Cardiac fibroblast (primary cell): ENCODE results near the gene SAMD3.
"Not testable (repeated sequence)": the region's sequence is repeated elsewhere in the genome, so short reads cannot be mapped to it uniquely, and the experiment has no call there.

Experiments
- DNase-seq, 2 donors: peaks; one replicate each; pipeline versions ENCODE4 v3.0.0 to v3.0.0-alpha.2; 2010; ENCODE audit warnings: low read depth in 2 of 2
- H3K4me3 ChIP-seq, 2 donors: replicated peaks in 1 of 2; 1 replicate in 1 of 2; 2 replicates in 1 of 2; pipeline ENCODE4 v1.5.1; 2011; ENCODE audit warnings: low read depth in 2 of 2, low read length in 2 of 2, mild to moderate bottlenecking in 2 of 2, moderate library complexity in 1 of 2
- TF ChIP-seq, protein P1 (sequence below): IDR thresholded peaks from one replicate; pipeline ENCODE4 v1.5.1; 2011; ENCODE audit warnings: low read depth, mild to moderate bottlenecking, low read length, inconsistent platforms

SAMD3 gene

DNA sequence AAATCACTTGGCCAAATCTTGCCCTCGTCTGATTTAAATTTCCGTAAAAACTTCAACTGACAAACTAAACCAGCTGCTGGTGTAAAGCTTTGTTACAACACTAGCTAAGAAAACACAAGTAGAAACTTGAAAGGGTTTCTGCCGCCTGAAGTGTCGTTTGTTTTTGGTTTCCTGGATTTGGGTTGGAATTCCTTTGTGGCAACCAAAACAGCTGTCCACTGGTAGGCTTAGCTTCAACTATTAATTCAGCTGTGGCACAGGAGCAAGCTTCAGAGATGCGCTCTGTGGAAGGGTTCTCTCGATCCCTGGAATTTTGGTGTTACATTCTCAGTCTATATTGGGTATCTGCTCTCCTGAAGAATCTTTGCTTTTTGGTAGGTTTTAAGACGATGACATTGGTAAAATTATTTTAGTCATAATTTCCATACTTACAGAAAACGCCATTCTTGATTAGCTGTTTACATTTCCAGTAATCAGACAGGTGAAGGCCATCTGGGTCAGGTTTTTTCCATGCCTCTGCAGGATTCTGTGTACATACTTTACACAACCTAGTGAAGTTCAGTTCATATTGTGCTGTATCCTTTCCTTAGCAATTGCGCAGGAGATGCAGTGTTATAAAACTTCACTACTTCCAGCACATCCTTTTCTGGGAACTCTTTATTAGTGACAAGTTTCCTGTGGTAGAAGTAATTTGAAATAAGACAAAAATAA is 29.9 kb upstream of the SAMD3 start:
- no peak for DNase-seq
- no peak overlapping the region for H3K4me3 ChIP-seq
- TF ChIP-seq, protein P1, sequence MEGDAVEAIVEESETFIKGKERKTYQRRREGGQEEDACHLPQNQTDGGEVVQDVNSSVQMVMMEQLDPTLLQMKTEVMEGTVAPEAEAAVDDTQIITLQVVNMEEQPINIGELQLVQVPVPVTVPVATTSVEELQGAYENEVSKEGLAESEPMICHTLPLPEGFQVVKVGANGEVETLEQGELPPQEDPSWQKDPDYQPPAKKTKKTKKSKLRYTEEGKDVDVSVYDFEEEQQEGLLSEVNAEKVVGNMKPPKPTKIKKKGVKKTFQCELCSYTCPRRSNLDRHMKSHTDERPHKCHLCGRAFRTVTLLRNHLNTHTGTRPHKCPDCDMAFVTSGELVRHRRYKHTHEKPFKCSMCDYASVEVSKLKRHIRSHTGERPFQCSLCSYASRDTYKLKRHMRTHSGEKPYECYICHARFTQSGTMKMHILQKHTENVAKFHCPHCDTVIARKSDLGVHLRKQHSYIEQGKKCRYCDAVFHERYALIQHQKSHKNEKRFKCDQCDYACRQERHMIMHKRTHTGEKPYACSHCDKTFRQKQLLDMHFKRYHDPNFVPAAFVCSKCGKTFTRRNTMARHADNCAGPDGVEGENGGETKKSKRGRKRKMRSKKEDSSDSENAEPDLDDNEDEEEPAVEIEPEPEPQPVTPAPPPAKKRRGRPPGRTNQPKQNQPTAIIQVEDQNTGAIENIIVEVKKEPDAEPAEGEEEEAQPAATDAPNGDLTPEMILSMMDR: no peak

DNA sequence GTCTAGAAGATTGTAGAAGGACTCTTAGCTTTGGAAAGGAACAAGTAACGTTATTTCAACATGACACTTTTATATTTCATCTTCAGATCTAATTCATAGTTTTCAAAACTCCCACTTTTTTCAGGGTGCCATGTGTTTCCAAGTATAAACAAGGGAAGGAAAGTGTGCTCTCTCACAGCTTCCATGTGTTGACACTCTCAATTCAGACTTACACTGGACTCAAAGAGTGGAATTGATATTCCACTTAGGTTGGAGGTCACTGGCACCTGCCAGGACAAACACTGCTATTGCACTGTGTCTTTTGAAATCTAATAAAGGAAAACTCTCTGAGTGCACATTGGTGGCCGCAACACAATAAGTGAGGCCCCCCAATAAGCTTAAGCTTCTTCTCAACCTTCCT is 22.5 kb upstream of the SAMD3 start:
- DNase-seq: no peak
- H3K4me3 ChIP-seq: no peak overlapping the region
- TF ChIP-seq, protein P1: no peak

DNA sequence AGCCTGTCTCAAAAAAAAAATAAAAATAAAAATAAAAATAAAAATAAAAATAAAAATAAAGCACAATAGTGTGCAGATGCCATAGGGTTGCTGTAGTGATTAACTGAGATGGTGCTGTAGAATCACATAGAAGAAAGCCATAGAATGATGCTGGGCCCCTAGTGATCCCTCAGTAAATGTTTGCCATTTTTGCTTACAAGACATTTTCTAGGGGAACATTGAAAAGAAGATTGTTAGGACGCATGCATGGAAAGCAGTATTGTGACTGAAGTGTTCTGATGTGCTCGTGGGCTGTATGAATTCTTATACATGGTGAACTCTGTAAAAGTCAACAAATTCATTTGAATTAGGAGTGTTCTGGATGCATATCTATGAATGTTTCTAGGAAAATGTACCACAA is 22.0 kb upstream of the SAMD3 start:
- TF ChIP-seq, protein P1: no peak
- DNase-seq: no peak
- no peak overlapping the region for H3K4me3 ChIP-seq

DNA sequence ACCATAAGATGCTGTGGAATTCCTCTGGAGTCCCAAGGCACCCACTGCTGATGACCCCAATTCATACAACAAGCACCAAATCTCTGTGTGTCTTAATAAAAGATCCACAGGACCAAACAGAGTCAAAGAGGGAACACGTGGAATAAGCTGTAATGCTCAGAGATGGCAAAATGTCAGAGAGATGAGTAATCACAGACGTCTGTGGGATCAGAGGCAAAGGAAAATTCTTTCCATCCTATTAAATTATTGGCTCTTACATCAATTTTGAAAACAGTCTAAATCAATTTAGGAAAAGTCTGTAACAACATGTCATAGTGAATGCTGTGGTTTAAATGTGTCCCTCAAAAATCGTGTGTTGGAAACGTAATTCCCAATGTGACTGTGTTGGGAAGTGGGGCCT is 17.5 kb upstream of the SAMD3 start:
- H3K4me3 ChIP-seq: no peak overlapping the region
- peak; percentile 54 to 68 for DNase-seq
- TF ChIP-seq, protein P1: no peak

DNA sequence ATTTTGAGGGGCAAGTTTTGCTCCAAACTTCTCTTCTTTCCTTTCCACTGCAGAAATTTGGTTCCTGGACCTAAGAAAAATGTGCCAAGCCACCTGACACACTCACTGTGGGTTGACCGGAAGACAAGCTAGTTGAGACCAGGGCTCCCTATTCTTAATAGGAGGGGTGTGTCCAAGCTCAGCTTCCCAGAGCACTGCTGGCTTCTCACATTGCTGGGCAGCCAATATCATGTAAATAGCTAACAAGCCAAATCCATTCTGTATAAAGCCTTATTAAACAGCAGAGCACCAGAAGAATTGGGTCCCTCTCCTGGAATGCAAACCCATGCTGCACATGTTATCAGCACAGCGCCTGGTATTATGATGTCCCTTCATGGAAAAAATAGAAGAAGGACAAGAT is 17.0 kb upstream of the SAMD3 start:
- H3K4me3 ChIP-seq: no peak overlapping the region
- TF ChIP-seq, protein P1: no peak
- no peak for DNase-seq

DNA sequence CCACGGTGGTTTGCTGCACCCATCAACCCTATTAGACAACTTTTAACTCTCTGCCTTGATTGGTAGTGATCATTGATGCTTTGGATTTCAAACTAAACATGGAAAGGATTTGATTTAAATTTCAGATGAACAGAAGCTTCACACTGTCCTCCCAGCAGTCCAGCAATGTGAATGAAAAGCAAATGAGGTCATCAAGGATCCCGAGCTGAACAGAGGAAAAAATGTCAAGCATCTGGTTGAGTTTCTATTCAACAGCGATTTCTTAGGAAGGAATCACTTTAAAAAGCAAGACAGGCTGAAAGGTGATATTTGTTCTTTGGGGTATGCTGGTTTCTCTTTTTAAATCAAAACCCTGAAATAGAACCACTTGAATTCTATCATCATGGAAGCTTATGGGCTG is 10.6 kb upstream of the SAMD3 start:
- TF ChIP-seq, protein P1: no peak
- no peak overlapping the region for H3K4me3 ChIP-seq
- peak in 1 of 2 donors; percentile 13 for DNase-seq

DNA sequence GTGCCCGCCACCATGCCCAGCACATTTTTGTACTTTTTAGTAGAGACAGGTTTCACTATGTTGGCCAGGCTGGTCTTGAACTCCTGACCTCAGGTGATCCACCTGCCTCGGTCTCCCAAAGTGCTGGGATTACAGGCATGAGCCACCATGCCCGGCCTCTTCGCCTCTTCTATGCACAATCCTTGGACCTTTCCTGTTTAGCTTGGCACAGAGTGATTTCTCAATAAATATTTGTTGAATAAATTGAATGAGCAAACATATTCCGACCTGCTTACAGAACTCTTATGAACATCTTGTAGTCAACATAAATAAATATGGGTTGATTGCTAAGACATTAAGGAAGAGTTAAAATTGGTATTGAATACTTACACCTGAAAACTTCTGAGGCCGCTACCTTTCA is 7.8 kb upstream of the SAMD3 start:
- DNase-seq, H3K4me3 ChIP-seq: not testable (repeated sequence)
